Measurements from ENCODE around the gene NXT1. TPM values are rescaled to one million over a fixed set of nuclear protein-coding genes. Genes with fewer than 3 reads are reported as not detected.
"Not testable (repeated sequence)": the region's sequence is repeated elsewhere in the genome, so short reads cannot be mapped to it uniquely, and the experiment has no call there.

NXT1 gene
- total RNA-seq, 1 experiment from 2014 or later = 102 TPM

- DNase-seq (ENCODE audit: low spot score) = peak; percentile 10
Observed at GRCh38 chr20:23331450-23332350, 18.9 kb upstream of the NXT1 start.

DNA sequence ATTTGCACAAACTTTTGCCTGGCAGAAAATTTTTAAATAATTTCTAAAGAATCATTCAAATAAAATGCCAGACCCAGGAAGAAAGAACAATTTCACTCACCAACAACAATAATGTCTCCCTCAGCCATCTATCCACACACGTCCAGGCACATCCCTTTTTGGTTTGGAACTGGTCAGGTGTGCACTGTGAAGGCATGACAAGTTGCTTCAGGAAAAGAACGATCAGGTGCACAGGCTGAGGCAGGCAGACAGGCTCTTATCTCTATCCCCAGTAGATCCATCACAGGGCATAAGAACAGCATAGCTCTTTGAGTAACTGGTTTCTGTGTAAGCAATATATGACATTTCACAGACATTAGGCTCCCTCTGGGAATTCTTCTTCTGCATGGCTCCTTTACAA, 18.1 kb upstream of the NXT1 start:
- DNase-seq (ENCODE audit: low spot score) = no peak

- no peak for DNase-seq (ENCODE audit: low spot score)
Observed at GRCh38 chr20:23334111-23334510, 16.5 kb upstream of the NXT1 start.

- no peak for DNase-seq (ENCODE audit: low spot score)
Observed at GRCh38 chr20:23335521-23335920, 15.1 kb upstream of the NXT1 start.

GRCh38 chr20:23336476-23336875, 14.1 kb upstream of the NXT1 start:
- no peak for DNase-seq (ENCODE audit: low spot score)

GRCh38 chr20:23337312-23337711, 13.3 kb upstream of the NXT1 start:
- no peak for DNase-seq (ENCODE audit: low spot score)

DNA sequence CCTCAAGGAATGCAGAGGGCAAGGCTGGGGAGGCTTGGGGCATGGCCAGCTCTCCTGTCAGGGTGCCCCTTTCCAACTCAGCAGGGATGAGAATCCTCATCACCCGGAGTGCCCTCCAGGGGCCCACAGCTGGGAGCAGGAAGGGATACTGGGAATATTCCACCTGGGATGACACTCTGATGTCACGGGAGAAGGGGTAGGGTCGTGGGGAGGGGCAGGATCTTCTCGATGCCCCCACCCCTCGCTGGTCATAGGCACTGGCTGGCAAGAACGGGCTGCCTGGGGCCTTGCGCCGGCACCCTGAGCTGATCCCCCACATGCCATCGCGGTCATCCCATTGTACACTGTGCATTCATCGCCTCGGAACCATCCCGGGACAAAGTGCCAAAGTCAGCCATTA, 10.6 kb upstream of the NXT1 start:
- no peak for DNase-seq (ENCODE audit: low spot score)

GRCh38 chr20:23340524-23340923, 10.1 kb upstream of the NXT1 start:
- DNase-seq (ENCODE audit: low spot score) = peak; percentile 38

DNA sequence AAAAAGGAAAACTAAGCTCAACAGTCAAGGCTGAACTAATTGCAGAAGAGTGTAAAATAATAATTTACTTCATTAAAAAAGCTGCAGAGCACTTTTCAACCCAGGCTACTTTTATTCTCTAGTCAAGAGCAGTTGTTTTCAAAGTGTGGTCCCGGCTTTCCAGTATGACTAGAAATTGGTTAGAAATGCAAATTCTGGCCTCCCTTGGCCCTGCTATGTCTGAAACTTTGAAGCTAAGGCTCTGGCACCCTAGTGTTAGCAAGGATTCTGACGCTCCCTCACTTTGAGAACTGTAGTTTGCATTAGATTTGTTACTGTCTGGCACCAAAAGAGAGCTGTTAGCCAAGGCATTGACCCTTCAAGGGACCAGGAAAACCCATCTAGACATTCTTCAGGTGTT, 9.5 kb upstream of the NXT1 start:
- no peak for DNase-seq (ENCODE audit: low spot score)

GRCh38 chr20:23343590-23343989, 7.0 kb upstream of the NXT1 start:
- no peak for DNase-seq (ENCODE audit: low spot score)

GRCh38 chr20:23344336-23344735, 6.3 kb upstream of the NXT1 start:
- no peak for DNase-seq (ENCODE audit: low spot score)

DNA sequence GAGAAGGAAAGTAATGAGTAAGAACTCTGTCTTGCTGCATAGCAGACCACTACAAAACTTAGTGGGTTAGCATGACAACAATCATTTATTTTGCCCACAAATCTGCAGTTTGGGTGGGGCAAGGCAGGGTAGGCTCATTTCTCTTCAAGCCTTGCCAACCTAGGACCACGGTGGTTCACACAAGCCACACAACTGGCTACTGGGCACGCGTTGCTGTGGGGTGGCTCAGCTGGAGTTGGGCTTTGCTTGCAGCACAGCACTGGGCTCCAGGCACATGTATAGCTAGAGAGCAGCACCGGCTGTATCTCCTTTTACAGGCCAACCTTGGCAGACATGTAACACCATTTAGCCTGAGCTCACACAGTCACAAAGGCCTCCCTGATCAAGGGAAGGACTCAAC, 4.6 kb upstream of the NXT1 start:
- DNase-seq (ENCODE audit: low spot score) = no peak

DNA sequence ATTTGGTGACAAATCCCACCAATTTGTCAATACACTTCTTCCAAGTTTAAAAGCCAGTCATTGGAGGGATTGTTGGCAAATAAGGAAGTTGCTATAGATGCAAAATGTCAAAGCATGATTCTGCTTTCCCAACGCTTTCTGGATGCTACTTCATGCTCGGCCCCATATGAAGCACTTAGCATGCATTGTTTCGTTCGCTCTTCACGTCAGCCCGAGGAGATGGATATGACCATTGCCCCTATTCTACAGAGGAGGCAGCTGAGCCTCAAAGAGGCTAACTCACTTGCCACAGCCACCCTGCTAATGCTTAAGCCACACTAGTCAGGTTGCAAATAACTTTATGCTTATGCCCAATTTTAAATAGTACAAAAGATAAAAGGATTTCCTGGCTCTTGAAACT, 2.8 kb upstream of the NXT1 start:
- DNase-seq (ENCODE audit: low spot score) = no peak

DNA sequence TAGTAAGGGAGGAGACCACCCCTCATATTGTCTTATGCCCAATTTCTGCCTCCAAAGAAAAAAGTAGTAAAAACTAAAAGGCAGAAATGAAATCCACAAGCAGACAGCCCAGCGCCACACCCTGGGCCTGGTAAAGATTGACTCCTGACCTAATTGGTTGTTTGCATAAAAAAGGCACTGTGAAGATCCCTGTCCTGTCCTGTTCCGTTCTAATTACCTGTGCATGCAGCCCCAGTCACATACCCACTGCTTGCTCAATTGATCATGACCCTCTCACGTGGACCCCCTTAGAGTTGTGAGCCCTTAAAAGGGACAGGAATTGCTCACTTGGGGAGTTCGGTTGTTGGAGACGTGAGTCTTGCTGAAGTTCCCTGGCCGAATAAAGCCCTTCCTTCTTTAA, 2.1 kb upstream of the NXT1 start:
- not testable (repeated sequence) for DNase-seq (ENCODE audit: low spot score)

- no peak for DNase-seq (ENCODE audit: low spot score)
Observed at GRCh38 chr20:23349338-23350195, 1.0 kb upstream of the NXT1 start.

GRCh38 chr20:23350904-23351838, 580 bp downstream of the NXT1 start:
- peak; percentile 45 for DNase-seq (ENCODE audit: low spot score)

- no peak for DNase-seq (ENCODE audit: low spot score)
Observed at GRCh38 chr20:23356203-23356602, 5.6 kb downstream of the NXT1 start.

- DNase-seq (ENCODE audit: low spot score) = peak; percentile 99
Observed at GRCh38 chr20:23357767-23358562, 7.4 kb downstream of the NXT1 start.

DNA sequence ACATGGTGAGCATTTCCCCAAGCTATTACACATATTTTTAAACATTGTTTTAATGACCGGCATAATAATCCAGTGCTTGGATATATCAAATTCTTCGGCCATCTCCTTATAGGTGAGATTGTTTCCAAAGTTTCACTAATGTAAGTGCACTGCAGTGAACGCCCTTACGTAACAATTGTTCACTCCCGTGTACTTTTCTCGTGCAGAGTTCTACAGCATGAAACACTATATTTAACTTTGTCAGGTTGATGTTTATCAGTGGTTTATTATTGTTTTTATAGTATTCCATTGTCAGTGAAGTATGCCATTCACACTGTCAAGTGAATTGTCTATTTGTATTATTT, 7.9 kb downstream of the NXT1 start:
- DNase-seq (ENCODE audit: low spot score) = no peak

GRCh38 chr20:23358923-23359593, 8.5 kb downstream of the NXT1 start:
- no peak for DNase-seq (ENCODE audit: low spot score)

Measured in A172 (cell line).